HG02798 (cell line): ENCODE results near the gene ZDHHC5.
"Not testable (repeated sequence)": the region's sequence is repeated elsewhere in the genome, so short reads cannot be mapped to it uniquely, and the experiment has no call there.

Source experiments
- ATAC-seq: cut with Tn5 transposase; IDR thresholded peaks from one replicate; pipeline ENCODE4 v1.9.1; 2021; ENCODE audit warnings: mild to moderate bottlenecking; ENCODE audit not compliant: unreplicated experiment, poor library complexity

The ZDHHC5 gene

GRCh38 chr11:57662893-57663292, 5.0 kb upstream of the ZDHHC5 start:
- no peak for ATAC-seq

DNA sequence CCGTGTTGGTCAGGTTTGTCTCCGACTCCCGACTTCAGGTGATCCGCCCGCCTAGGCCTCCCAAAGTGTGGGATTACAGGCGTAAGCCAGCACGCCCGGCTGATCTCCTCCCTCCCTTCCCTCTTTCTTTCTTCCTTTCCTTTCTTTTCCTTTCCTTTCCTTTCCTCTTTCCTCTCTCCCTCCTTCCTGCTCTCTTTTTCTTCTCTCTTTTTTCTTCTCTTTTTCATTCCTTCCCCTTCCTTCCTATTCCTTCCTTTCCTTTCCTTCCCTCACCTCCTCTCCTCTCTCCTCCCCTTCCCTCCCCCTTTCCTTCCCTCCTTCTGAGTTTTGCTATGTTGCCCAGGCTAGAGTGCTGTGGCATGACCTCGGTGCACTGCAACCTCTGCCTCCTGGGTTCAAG, 3.9 kb upstream of the ZDHHC5 start:
- ATAC-seq, result no peak

- ATAC-seq, result peak; percentile 73
These were observed 688 bp upstream of the ZDHHC5 start for GRCh38 chr11:57667117-57667735.

- ATAC-seq, result peak; percentile 7
These were observed 494 bp downstream of the ZDHHC5 start for GRCh38 chr11:57668434-57668782.

DNA sequence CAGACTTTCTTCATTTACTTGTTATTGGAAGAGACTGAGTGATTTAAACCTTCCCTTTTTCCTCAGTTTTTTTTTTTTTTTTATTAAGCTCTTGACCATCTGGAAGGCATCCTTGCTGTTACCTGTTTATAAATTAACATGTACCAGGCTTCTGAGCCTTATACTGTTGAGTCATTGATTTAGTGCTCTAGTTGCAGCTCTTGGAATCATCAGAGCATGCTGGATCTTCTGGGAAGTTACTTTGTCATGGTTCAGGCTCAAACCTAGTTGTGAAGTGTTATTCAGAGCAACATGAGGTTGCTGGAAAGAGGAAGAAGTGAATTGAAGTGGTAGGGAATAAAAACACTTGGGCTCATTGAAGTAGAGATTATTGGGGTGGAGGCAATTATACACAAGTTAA, 6.3 kb downstream of the ZDHHC5 start:
- ATAC-seq, result no peak

DNA sequence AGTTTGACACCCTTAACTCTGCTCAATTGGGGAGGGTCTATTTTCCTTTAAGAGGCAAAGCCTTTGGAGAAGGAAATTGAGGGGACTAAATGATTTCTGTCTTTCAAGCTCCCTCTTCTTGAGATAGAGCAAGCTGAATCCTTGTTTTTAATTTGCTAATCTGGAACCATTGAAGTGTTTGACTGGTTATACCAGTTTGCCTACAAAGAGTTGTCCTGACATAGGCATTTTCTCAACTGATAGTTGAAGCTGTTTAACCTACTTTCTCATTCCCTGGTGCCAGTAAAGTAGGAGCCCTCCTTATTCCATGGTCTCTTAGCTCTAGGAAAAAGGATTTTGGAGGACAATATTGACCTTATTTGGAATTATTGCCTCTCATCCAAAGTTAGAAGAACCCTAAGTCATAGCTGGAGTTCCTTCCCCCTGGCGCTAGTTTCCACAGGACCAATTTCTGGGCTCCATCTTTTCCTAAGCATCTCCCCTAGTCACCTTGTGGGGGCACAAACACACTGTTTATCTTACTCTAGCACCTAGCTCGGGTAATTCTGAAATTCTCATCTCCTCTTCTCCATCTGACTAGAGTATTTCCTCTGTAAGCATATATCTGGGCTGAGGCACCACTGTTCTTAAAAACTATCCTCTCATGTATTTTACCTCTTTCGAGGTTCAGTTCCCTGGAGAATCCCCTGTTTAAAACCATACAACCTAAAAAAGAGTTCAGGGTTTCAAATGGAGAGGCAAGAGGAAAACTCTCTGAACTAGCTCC, 7.4 kb downstream of the ZDHHC5 start:
- no peak for ATAC-seq

DNA sequence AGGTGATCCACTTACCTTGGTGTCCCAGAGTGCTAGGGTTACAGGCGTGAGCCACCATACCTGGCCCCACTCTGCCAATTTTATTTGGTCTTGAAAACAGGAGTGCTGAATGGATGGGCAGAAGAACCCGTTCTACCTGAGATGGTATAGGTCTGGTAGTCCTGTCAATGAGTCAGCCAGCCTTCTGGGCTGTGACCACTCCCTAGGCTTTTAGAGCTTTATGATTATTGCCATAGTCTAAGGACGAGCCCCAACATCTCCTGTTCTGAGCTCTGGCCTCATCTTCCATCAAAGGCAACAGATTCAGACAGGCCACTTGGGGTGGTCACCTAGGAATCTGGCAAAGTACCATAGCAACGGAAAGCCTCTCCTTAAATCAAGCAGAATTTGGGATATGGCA, 11.5 kb downstream of the ZDHHC5 start:
- ATAC-seq, result no peak

- ATAC-seq, result peak; percentile 22
These were observed 12.6 kb downstream of the ZDHHC5 start for GRCh38 chr11:57680552-57680874.

GRCh38 chr11:57681168-57681567, 13.3 kb downstream of the ZDHHC5 start:
- no peak for ATAC-seq

GRCh38 chr11:57690474-57690873, 22.6 kb downstream of the ZDHHC5 start:
- not testable (repeated sequence) for ATAC-seq

GRCh38 chr11:57698843-57699365, 31.0 kb downstream of the ZDHHC5 start:
- no peak for ATAC-seq

GRCh38 chr11:57699813-57700212, 31.9 kb downstream of the ZDHHC5 start:
- no peak for ATAC-seq

GRCh38 chr11:57700425-57700824, 32.5 kb downstream of the ZDHHC5 start:
- ATAC-seq, result no peak

DNA sequence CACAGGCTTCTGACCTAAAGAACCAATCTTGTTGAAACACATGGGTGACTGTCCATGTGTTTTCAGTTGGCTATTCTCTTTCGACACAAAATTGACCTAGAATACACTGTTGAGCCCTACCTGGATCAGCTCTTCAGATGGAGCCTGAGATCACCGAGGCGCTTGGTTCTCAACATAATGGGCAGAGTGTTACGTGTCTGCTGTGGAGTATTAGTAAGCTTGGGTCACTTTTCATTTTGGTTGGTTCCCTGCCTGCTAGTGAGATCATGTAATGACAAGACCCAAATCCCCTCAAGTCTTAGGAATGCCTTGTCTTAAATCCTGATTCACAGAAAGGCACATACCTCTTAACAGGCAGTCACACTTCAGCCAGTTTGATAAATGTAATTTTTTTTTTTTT, 35.4 kb downstream of the ZDHHC5 start:
- ATAC-seq, result no peak

DNA sequence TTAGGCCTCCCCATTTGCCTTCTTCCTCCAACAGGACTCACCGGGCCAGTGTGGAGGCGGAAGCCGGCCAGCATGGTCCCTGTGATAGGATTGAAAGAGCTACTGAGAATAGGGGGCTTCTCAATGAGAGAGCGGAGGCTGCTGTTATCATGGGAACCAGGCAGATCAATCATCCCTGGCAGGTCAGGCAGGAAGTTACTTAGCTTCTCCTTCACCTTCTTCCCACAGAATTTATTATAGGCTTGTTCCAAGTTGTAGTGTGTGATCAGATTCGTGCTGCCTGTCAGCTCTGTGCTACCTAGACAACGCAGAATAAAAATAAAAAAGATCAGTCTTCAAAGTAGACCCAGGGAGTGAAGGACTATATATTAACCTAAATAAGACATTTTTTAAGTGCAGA, 37.0 kb downstream of the ZDHHC5 start:
- no peak for ATAC-seq

DNA sequence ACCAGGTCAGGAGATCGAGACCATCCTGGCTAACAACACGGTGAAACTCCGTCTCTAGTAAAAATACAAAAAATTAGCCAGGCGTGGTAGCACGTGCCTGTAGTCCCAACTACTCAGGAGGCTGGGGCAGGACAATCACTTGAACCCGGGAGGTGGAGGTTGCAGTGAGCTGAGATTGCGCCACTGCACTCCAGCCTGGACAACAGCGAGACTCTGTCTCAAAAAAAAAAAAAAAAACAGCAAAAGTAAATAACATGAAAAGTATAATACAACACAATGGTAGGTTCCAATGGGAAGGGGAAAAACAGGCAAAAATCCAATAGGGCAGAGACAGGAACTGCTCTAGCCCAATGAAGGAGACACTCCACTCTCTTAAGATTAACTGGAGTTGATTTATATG, 37.5 kb downstream of the ZDHHC5 start:
- ATAC-seq, result not testable (repeated sequence)

GRCh38 chr11:57709802-57710367, 42.0 kb downstream of the ZDHHC5 start:
- no peak for ATAC-seq

GRCh38 chr11:57711414-57712255, 43.7 kb downstream of the ZDHHC5 start, which contains the start of gene MED19:
Gene MED19, minus strand, starts transcription at chr11:57712215. Its CDS starts 36 bp downstream, at chr11:57712179.
- ATAC-seq, result peak; percentile 48

GRCh38 chr11:57712256-57713150, 44.6 kb downstream of the ZDHHC5 start, which contains the start of gene TMX2:
Gene TMX2, plus strand, starts transcription at chr11:57712593. Its CDS starts 26 bp downstream, at chr11:57712619.
- ATAC-seq, result peak; percentile 96

GRCh38 chr11:57713835-57714234, 45.9 kb downstream of the ZDHHC5 start:
- ATAC-seq, result no peak
